Mesendoderm (in vitro differentiated cells): ENCODE measurements around the gene TFR2.
A peak's percentile ranks its signal among the peaks of the same experiment; 100 is the strongest.

Experiments
- DNase-seq: peaks from one replicate; pipeline ENCODE4 v3.0.0; 2013
- H2AK5ac ChIP-seq: 2 replicates; pipeline ENCODE4 v1.6.1; 2013; ENCODE audit warnings: low read length, inconsistent platforms
- H2BK120ac ChIP-seq: 2 replicates; pipeline ENCODE4 v1.6.1; 2013; ENCODE audit warnings: low read depth, mild to moderate bottlenecking, low read length, moderate library complexity, mixed read lengths
- H2BK15ac ChIP-seq: replicated peaks from 2 replicates; pipeline ENCODE4 v1.6.1; 2013; ENCODE audit warnings: low read depth, mild to moderate bottlenecking, moderate library complexity
- H2BK5ac ChIP-seq: 2 replicates; pipeline ENCODE4 v1.6.1; 2013; ENCODE audit warnings: low read length, inconsistent platforms
- H3K18ac ChIP-seq: 2 replicates; pipeline ENCODE4 v1.6.1; 2013; ENCODE audit warnings: mild to moderate bottlenecking, low read length, mixed read lengths
- H3K23ac ChIP-seq: one replicate; pipeline ENCODE4 v1.6.1; 2013; ENCODE audit warnings: low read length
- H3K27ac ChIP-seq: 2 replicates; pipeline ENCODE4 v1.5.1; 2013; ENCODE audit warnings: low read depth, mild to moderate bottlenecking, inconsistent platforms, low read length, moderate library complexity
- H3K27me3 ChIP-seq: 2 replicates; pipeline ENCODE4 v1.6.1; 2013; ENCODE audit warnings: low read length, control low read depth, mild to moderate bottlenecking, inconsistent platforms; ENCODE audit not compliant: insufficient read depth, poor library complexity
- H3K36me3 ChIP-seq: 2 replicates; pipeline ENCODE4 v1.6.1; 2013; ENCODE audit warnings: low read length, inconsistent platforms; ENCODE audit not compliant: control insufficient read depth, insufficient read depth
- H3K4ac ChIP-seq: one replicate; pipeline ENCODE4 v1.6.1; 2013; ENCODE audit warnings: low read depth, mild to moderate bottlenecking, low read length, moderate library complexity
- H3K4me1 ChIP-seq: 2 replicates; pipeline ENCODE4 v1.6.1; 2013; ENCODE audit warnings: low read depth, low read length, inconsistent platforms; ENCODE audit not compliant: control insufficient read depth
- H3K4me2 ChIP-seq: 2 replicates; pipeline ENCODE4 v1.6.1; 2013; ENCODE audit warnings: low read length
- H3K4me3 ChIP-seq: 2 replicates; pipeline ENCODE4 v1.5.1; 2013; ENCODE audit warnings: mild to moderate bottlenecking, low read length
- H3K56ac ChIP-seq: one replicate; pipeline ENCODE4 v1.6.1; 2013; ENCODE audit warnings: low read length
- H3K79me1 ChIP-seq: 2 replicates; pipeline ENCODE4 v1.6.1; 2013; ENCODE audit warnings: low read length, inconsistent platforms
- H3K79me2 ChIP-seq: 2 replicates; pipeline ENCODE4 v1.6.1; 2013; ENCODE audit warnings: mild to moderate bottlenecking, low read length; ENCODE audit not compliant: control insufficient read depth, insufficient read depth
- H3K9ac ChIP-seq: 2 replicates; pipeline ENCODE4 v1.6.1; 2013; ENCODE audit warnings: low read length, inconsistent platforms
- H4K5ac ChIP-seq: one replicate; pipeline ENCODE4 v1.6.1; 2013; ENCODE audit warnings: low read length
- H4K8ac ChIP-seq: one replicate; pipeline ENCODE4 v1.6.1; 2013; ENCODE audit warnings: low read depth, mild to moderate bottlenecking, control low read depth, low read length, moderate library complexity
- WGBS: extraction: QIAGEN DNeasy Blood & Tissue Kit; methylation state at CpG from one replicate; pipeline ENCODE4 v1.1.7; 2013; ENCODE audit warnings: low lambda C conversion rate, missing lambda C conversion rate; ENCODE audit not compliant: insufficient coverage; ENCODE audit errors: extremely low coverage; 5-methylcytosine and 5-hydroxymethylcytosine counted together

The TFR2 gene

DNA sequence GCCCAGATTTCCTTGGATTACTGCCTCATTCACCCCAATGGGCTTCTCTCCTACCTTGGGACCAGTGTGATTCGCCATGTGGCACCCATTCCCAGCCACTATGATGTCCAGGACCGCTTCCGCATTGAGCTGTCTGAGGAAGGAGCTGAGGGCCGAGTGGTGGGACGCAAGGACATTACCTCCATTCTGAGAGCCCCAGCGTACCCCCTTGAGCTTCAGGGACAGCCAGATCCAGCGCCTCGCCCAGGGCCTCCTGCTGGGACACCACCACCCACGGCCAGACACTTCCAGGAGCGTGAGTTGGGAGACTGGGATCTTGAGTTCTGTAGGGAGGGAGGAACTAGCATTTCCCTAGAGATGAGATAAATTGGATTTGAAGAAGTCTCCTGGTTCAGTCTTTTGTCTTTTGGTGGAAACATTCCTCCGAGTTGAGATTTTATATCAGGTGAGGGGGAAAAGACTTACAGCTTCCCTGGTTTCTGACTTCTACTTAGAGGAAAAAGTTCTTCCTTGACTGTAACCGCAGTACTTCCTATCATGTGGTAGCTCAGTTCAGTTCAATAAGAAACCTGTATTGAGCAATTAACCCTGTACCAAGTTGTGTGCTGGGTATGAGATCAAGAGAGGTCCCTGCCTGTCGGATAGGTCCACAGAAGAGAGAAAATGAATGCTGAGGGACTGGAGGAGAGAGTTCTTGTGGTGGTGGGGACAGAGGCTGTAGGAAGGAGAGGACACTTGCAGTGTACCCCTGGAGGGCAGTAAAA, 27.8 kb downstream of the TFR2 start:
- no peak overlapping the region for H2BK15ac ChIP-seq
- no peaks in the 10 kb centered on the region for H3K79me2 ChIP-seq
- no peak overlapping the region for H3K56ac ChIP-seq
- no peaks in the 10 kb centered on the region for H3K79me1 ChIP-seq
- H3K36me3 ChIP-seq: no peaks in the 10 kb centered on the region
- no peak overlapping the region for H3K4me3 ChIP-seq
- H3K9ac ChIP-seq: no peak overlapping the region
- H2AK5ac ChIP-seq: no peak overlapping the region
- no peaks in the 10 kb centered on the region for H3K4me1 ChIP-seq
- no CpG with 5 or more reads among the region's 13 CpGs for WGBS
- no peak overlapping the region for H2BK120ac ChIP-seq
- peak overlapping the region; percentile 16 for H3K23ac ChIP-seq
- H3K27ac ChIP-seq: no peak overlapping the region
- H3K4me2 ChIP-seq: no peak overlapping the region
- no peak overlapping the region for H3K4ac ChIP-seq
- H2BK5ac ChIP-seq: no peak overlapping the region
- H4K8ac ChIP-seq: no peak overlapping the region
- no peaks in the 10 kb centered on the region for H3K27me3 ChIP-seq
- no peak for DNase-seq
- H4K5ac ChIP-seq: no peak overlapping the region
- H3K18ac ChIP-seq: no peak overlapping the region

DNA sequence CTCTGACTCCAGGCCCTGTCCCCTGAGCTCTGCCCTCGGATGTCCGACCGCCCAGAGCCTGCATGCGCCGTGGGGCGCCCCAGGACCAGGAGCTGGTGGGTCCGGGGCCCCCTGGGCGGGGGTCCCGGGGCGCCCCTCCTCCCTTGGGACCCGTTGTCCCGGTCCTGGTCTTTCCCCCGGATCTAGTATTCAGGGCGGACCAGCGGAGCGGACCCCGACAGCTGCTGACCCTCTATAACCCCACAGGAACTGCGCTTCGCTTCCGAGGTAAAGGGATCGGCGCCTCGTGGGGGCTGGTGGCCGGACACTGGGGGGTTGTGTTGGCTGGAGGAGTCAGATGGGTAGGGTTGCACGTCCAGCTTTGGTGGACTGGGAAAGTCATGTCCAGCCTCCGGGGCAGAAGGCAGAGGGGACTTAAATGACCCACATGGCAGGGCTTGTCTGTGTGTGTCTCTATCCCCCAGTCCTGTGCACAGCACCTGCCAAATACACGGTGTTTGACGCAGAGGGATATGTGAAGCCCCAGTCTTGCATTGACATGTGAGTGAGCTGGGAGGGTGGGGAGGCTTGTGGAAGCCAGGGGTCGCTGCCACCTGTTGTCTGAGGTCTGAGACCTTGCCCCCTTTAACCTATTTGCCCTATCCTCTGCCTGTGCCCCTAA, 28.5 kb downstream of the TFR2 start:
- peak overlapping the region; percentile 51 for H3K4me3 ChIP-seq
- no peak overlapping the region for H4K8ac ChIP-seq
- peak overlapping the region; percentile 56 for H3K4me2 ChIP-seq
- no peak overlapping the region for H2BK15ac ChIP-seq
- no peak overlapping the region for H3K27ac ChIP-seq
- H4K5ac ChIP-seq: no peak overlapping the region
- no peak overlapping the region for H2BK5ac ChIP-seq
- no peaks in the 10 kb centered on the region for H3K36me3 ChIP-seq
- no peaks in the 10 kb centered on the region for H3K79me1 ChIP-seq
- H3K23ac ChIP-seq: peak overlapping the region; percentile 16
- no peaks in the 10 kb centered on the region for H3K27me3 ChIP-seq
- peak overlapping the region; percentile 87 for H3K56ac ChIP-seq
- H3K9ac ChIP-seq: peak overlapping the region; percentile 80
- H3K79me2 ChIP-seq: no peaks in the 10 kb centered on the region
- no peak overlapping the region for H3K18ac ChIP-seq
- H3K4me1 ChIP-seq: no peaks in the 10 kb centered on the region
- H3K4ac ChIP-seq: no peak overlapping the region
- WGBS: no CpG with 5 or more reads among the region's 29 CpGs
- H2AK5ac ChIP-seq: no peak overlapping the region
- DNase-seq: no peak
- no peak overlapping the region for H2BK120ac ChIP-seq

GRCh38 chr7:100611983-100612729, 29.2 kb downstream of the TFR2 start, which contains the start of gene MOSPD3:
Gene MOSPD3, plus strand, starts transcription at chr7:100612540. Its CDS starts 252 bp downstream, at chr7:100612792.
- H2AK5ac ChIP-seq: peak within 1 kb of the TSS; percentile 69
- peak; percentile 100 for DNase-seq
- H3K18ac ChIP-seq: peak within 1 kb of the TSS; percentile 89
- H2BK120ac ChIP-seq: no peak within 1 kb of the TSS
- H2BK15ac ChIP-seq: no peak within 1 kb of the TSS
- no peaks in the 10 kb centered on the region for H3K79me2 ChIP-seq
- no peaks in the 10 kb centered on the region for H3K4me1 ChIP-seq
- no peak within 1 kb of the TSS for H4K5ac ChIP-seq
- peak within 1 kb of the TSS; percentile 82 for H3K4me3 ChIP-seq
- H3K23ac ChIP-seq: peak within 1 kb of the TSS; percentile 16
- no peaks in the 10 kb centered on the region for H3K27me3 ChIP-seq
- no peak within 1 kb of the TSS for H2BK5ac ChIP-seq
- peak within 1 kb of the TSS; percentile 46 for H3K27ac ChIP-seq
- peak within 1 kb of the TSS; percentile 93 for H3K4me2 ChIP-seq
- peak within 1 kb of the TSS; percentile 91 for H3K56ac ChIP-seq
- no peaks in the 10 kb centered on the region for H3K79me1 ChIP-seq
- no peak within 1 kb of the TSS for H4K8ac ChIP-seq
- no peaks in the 10 kb centered on the region for H3K36me3 ChIP-seq
- H3K4ac ChIP-seq: peak within 1 kb of the TSS; percentile 6
- no CpG with 5 or more reads among the region's 61 CpGs for WGBS
- H3K9ac ChIP-seq: peak within 1 kb of the TSS; percentile 87

- Histone ChIP-seq H2BK15ac (no peak overlapping the region), H2BK120ac (no peak overlapping the region), H3K79me2 (no peaks in the 10 kb centered on the region), H3K79me1 (no peaks in the 10 kb centered on the region), H4K8ac (no peak overlapping the region), H3K56ac (no peak overlapping the region), H3K4me1 (no peaks in the 10 kb centered on the region), H3K27me3 (no peaks in the 10 kb centered on the region), H4K5ac (no peak overlapping the region), H3K18ac (no peak overlapping the region), H3K23ac (no peak overlapping the region), H3K4me2 (no peak overlapping the region), H3K4me3 (no peak overlapping the region), H2AK5ac (no peak overlapping the region), H2BK5ac (no peak overlapping the region), H3K27ac (no peak overlapping the region), H3K4ac (no peak overlapping the region), H3K9ac (no peak overlapping the region), H3K36me3 (no peaks in the 10 kb centered on the region)
- no CpG with 5 or more reads among the region's 5 CpGs for WGBS
- DNase-seq: no peak
Measured at GRCh38 chr7:100609958-100610357, 31.4 kb downstream of the TFR2 start.

DNA sequence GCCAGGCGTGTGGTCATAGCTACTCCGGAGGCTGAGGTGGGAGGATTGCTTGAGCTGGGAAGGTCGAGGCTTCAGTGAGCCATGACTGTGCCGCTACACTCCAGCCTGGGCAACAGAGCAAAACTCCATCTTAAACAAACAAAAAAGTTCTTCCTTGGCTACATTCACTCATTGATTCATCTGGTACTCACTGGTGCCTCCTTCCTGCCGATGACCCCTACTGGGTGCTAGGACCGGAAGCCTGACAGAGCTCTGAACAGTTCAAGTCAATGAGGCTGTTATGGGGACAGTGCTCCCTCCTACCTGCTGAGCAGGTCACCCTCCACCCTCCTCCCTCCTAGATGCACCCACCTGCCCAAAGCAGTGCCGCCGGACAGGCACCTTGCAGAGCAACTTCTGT, 34.2 kb downstream of the TFR2 start:
- WGBS: no CpG with 5 or more reads among the region's 8 CpGs
- Histone ChIP-seq H3K4me1 (peaks cover 8% of the 10 kb centered on the region), H3K36me3 (no peaks in the 10 kb centered on the region), H3K4me3 (no peak overlapping the region), H2BK5ac (no peak overlapping the region), H3K9ac (no peak overlapping the region), H3K27ac (no peak overlapping the region), H4K8ac (no peak overlapping the region), H3K56ac (no peak overlapping the region), H2AK5ac (no peak overlapping the region), H3K27me3 (no peaks in the 10 kb centered on the region), H3K4me2 (no peak overlapping the region), H3K18ac (no peak overlapping the region), H3K79me1 (no peaks in the 10 kb centered on the region), H3K4ac (no peak overlapping the region), H2BK120ac (no peak overlapping the region), H2BK15ac (no peak overlapping the region), H4K5ac (no peak overlapping the region), H3K23ac (no peak overlapping the region), H3K79me2 (no peaks in the 10 kb centered on the region)
- DNase-seq: no peak
